HCT116 (cell line): Measurements from ENCODE around the gene MRE11. TPM values are rescaled to one million over a fixed set of nuclear protein-coding genes. Genes with fewer than 3 reads are reported as not detected.
A peak's percentile ranks its signal among the peaks of the same experiment; 100 is the strongest.

Source experiments
- ATAC-seq: fragments of 200-7000 bp; cut with Tn5 transposase; 2 replicates; pipeline ENCODE4 v1.9.1; 2020; ENCODE audit warnings: mild to moderate bottlenecking, moderate library complexity
- BruUV-seq: library from RNA; stranded (reverse); fragments of 400-500 nt; replicated peaks from 2 replicates; lab custom pipeline; 2021; lab: Mats Ljungman, UMichigan
- CTCF ChIA-PET: fragments of 300-600 bp; sonication (Branson Sonifier 250); formaldehyde crosslinking; loops from one replicate; lab custom pipeline; 2021; ENCODE audit warnings: antibody characterized with exemption; lab: Charles Lee
- POLR2A ChIA-PET: fragments of 300-600, 350-600 bp; sonication (Branson Sonifier 250); formaldehyde crosslinking; loops from one replicate; lab custom pipeline; 2021; ENCODE audit warnings: antibody characterized with exemption; lab: Charles Lee
- RAD21 ChIA-PET, 2 experiments: fragments of 300-600 bp; sonication (Branson Sonifier 250); formaldehyde crosslinking; loops; one replicate each; lab custom pipeline; 2023; ENCODE audit warnings: low total read pairs in 2 of 2; ENCODE audit not compliant: uncharacterized antibody in 2 of 2, unreplicated experiment in 2 of 2, low non-redundant PET in 1 of 2; lab: Charles Lee
- DNase-seq: peaks from one replicate; pipeline ENCODE4 v3.0.0-alpha.2; 2010; ENCODE audit warnings: low read depth, low spot score
- H2AFZ ChIP-seq: fragments of 200-600 bp; shearing (Covaris generic), sonication (generic); 2 replicates; pipeline ENCODE4 v1.6.1; 2017; ENCODE audit warnings: low read depth, mixed run types, mixed read lengths, antibody characterized with exemption, low read length; ENCODE audit not compliant: poor library complexity, severe bottlenecking
- H3K27ac ChIP-seq: 2 replicates; pipeline ENCODE4 v1.5.1; 2012; ENCODE audit warnings: low read depth, low read length
- H3K27me3 ChIP-seq: fragments of 200-600 bp; sonication (generic); 2 replicates; pipeline ENCODE4 v1.6.1; 2016; ENCODE audit warnings: mixed run types, low read length, mixed read lengths; ENCODE audit not compliant: insufficient read depth
- H3K36me3 ChIP-seq, 2 experiments: fragments of 200-500 bp in 1 of 2; fragments of 200-600 bp in 1 of 2; sonication (Bioruptor generic) in 1 of 2; sonication (generic) in 1 of 2; 2 replicates each; pipeline versions ENCODE4 v1.5.1 to v1.6.1; 2014 to 2016; ENCODE audit warnings: low read length in 2 of 2, inconsistent platforms in 1 of 2, mixed read lengths in 1 of 2, mixed run types in 1 of 2; ENCODE audit not compliant: insufficient read depth in 2 of 2, control insufficient read depth in 1 of 2
- H3K4me1 ChIP-seq, 2 experiments: fragments of 200-600 bp in 1 of 2; sonication (generic) in 1 of 2; 2 replicates each; pipeline versions ENCODE4 v1.5.1 to v1.6.1; 2012 to 2017; ENCODE audit warnings: low read length in 2 of 2, inconsistent platforms in 1 of 2, mild to moderate bottlenecking in 1 of 2, mixed read lengths in 1 of 2, mixed run types in 1 of 2, moderate library complexity in 1 of 2; ENCODE audit not compliant: insufficient read depth in 2 of 2, control insufficient read depth in 1 of 2
- H3K4me2 ChIP-seq: fragments of 200-600 bp; sonication (generic); 2 replicates; pipeline ENCODE4 v1.6.1; 2017; ENCODE audit warnings: mixed run types, low read length, mixed read lengths
- H3K4me3 ChIP-seq, 2 experiments: fragments of 200-600 bp in 1 of 2; sonication (generic) in 1 of 2; replicated peaks in 1 of 2; 2 replicates each; pipeline ENCODE4 v1.5.1; 2011 to 2016; ENCODE audit warnings: low read length in 2 of 2, control low read depth in 1 of 2, low read depth in 1 of 2, mild to moderate bottlenecking in 1 of 2, mixed read lengths in 1 of 2, mixed run types in 1 of 2
- H3K79me2 ChIP-seq: fragments of 200-600 bp; sonication (generic); 2 replicates; pipeline ENCODE4 v1.6.1; 2017; ENCODE audit warnings: mild to moderate bottlenecking, mixed run types, low read length, moderate library complexity, mixed read lengths; ENCODE audit not compliant: insufficient read depth
- H3K9ac ChIP-seq: fragments of 200-600 bp; sonication (generic); 2 replicates; pipeline ENCODE4 v1.6.1; 2016; ENCODE audit warnings: low read length, mixed read lengths
- H3K9me2 ChIP-seq: fragments of 200-600 bp; sonication (generic), shearing (Covaris generic); 2 replicates; pipeline ENCODE4 v1.6.1; 2017; ENCODE audit warnings: mixed run types, mild to moderate bottlenecking, moderate library complexity; ENCODE audit not compliant: insufficient read depth
- H3K9me3 ChIP-seq, 2 experiments: fragments of 200-500 bp in 1 of 2; fragments of 200-600 bp in 1 of 2; sonication (Bioruptor generic) in 1 of 2; sonication (generic) in 1 of 2; 2 replicates each; pipeline ENCODE4 v1.6.1; 2014 to 2017; ENCODE audit warnings: low read length in 2 of 2, mixed read lengths in 2 of 2, inconsistent platforms in 1 of 2, low read depth in 1 of 2, mild to moderate bottlenecking in 1 of 2, mixed run types in 1 of 2, moderate library complexity in 1 of 2; ENCODE audit not compliant: control insufficient read depth in 1 of 2, insufficient read depth in 1 of 2
- H4K20me1 ChIP-seq: fragments of 200-600 bp; sonication (generic), shearing (Covaris generic); 2 replicates; pipeline ENCODE4 v1.6.1; 2017; ENCODE audit warnings: mixed run types, mild to moderate bottlenecking, moderate library complexity; ENCODE audit not compliant: insufficient read depth
- CTCF ChIP-seq, 3 experiments: fragments of 200-600 bp in 1 of 3; sonication (generic) in 1 of 3; IDR thresholded peaks in 2 of 3; conservative IDR thresholded peaks in 1 of 3; 2 replicates each; pipeline ENCODE4 v1.5.1; 2012 to 2017; ENCODE audit warnings: low read depth in 2 of 3, low read length in 2 of 3, antibody characterized with exemption in 1 of 3, borderline replicate concordance in 1 of 3, control low read depth in 1 of 3, mild to moderate bottlenecking in 1 of 3, mixed read lengths in 1 of 3, mixed run types in 1 of 3, moderate library complexity in 1 of 3; ENCODE audit not compliant: insufficient read depth in 1 of 3
- EGR1 ChIP-seq: IDR thresholded peaks from 2 replicates; pipeline ENCODE4 v1.6.1; 2012; ENCODE audit warnings: low read depth
- EZH2phosphoT487 ChIP-seq: fragments of 200-600 bp; IDR thresholded peaks from 2 replicates; pipeline ENCODE4 v1.6.1; 2018; ENCODE audit warnings: antibody characterized with exemption, borderline replicate concordance
- POLR2A ChIP-seq: IDR thresholded peaks from 2 replicates; pipeline ENCODE4 v1.7.0; 2011; ENCODE audit warnings: borderline replicate concordance; ENCODE audit not compliant: insufficient read depth, insufficient read length; ENCODE audit errors: extremely low read depth
- RAD21 ChIP-seq: IDR thresholded peaks from 2 replicates; pipeline ENCODE4 v1.6.1; 2012; ENCODE audit warnings: low read depth, mild to moderate bottlenecking
- SP1 ChIP-seq: IDR thresholded peaks from 2 replicates; pipeline ENCODE4 v1.6.1; 2012; ENCODE audit warnings: low read depth
- ZFX ChIP-seq: fragments of 450-650 bp; IDR thresholded peaks from 2 replicates; pipeline ENCODE4 v1.6.1; 2017
- intact Hi-C: fragments of 100-400 bp; cut with micrococcal nuclease; formaldehyde crosslinking; loops from 2 replicates; pipeline ENCODE4 v1.10.0; 2022
- total RNA-seq: library from RNA; stranded (reverse); gene quantifications from one replicate; pipeline ENCODE4 v1.2.1, GENCODE V29; 2021; ENCODE audit not compliant: unreplicated experiment

MRE11 gene
- total RNA-seq, 1 experiment from 2014 or later, result 20.6 TPM

GRCh38 chr11:94417386-94417987 lies 76.2 kb downstream of the MRE11 start:
- Histone ChIP-seq H3K4me1 (no peaks in the 10 kb centered on the region), H3K79me2 (no peaks in the 10 kb centered on the region), H3K4me3 (no peak overlapping the region), H3K4me2 (no peak overlapping the region), H4K20me1 (no peaks in the 10 kb centered on the region), H3K36me3 (peaks cover 0 to 3% of the 10 kb centered on the region in 2 experiments; a peak in 1 of 4 replicates), H3K27me3 (no peaks in the 10 kb centered on the region), H2AFZ (no peak overlapping the region), H3K27ac (no peak overlapping the region), H3K9me3 (no peaks in the 10 kb centered on the region), H3K9ac (no peak overlapping the region), H3K9me2 (no peaks in the 10 kb centered on the region)
- BruUV-seq, result no TSS peak
- ChIA-PET CTCF (interaction anchor here (0.8 to 2.1 kb wide), 4 partner anchors 37 to 522 kb away, joined by 3 to 19 read pairs (median 4); no protein-coding TSS in a partner anchor), POLR2A (no interaction called here), RAD21 (no interaction called here)
- ATAC-seq (peak; percentile 67), DNase-seq (peak; percentile 2)
- TF ChIP-seq EGR1 (no peak), POLR2A (no peak), SP1 (no peak), CTCF (IDR thresholded peaks at IDR 0.05 in 2 of 3, conservative IDR thresholded peaks at IDR 0.05 in 1 of 3; ENCODE audit: borderline replicate concordance in 1 of 3, insufficient read depth in 1 of 3, low read depth in 2 of 3, low read length in 2 of 3) (peak; percentile 39 to 55 (median 52); a peak in 5 of 6 replicates), EZH2phosphoT487 (no peak), ZFX (no peak), RAD21 (peak; percentile 56)
- intact Hi-C loops, result loop anchor here (1.0 to 2.0 kb wide), 3 partner anchors 93 to 523 kb away; no protein-coding TSS in a partner anchor
